HT1080 (cell line): ENCODE data around the gene HMGXB3. TPM values are rescaled to one million over a fixed set of nuclear protein-coding genes. Genes with fewer than 3 reads are reported as not detected.

Experiments
- DNase-seq: peaks from one replicate; pipeline ENCODE4 v3.0.0-alpha.2; 2015; ENCODE audit warnings: low read depth
- total RNA-seq: library from RNA; depleted of rRNA; stranded (reverse); fragments of >200 nt; shearing (Covaris generic); gene quantifications from 2 replicates; pipeline ENCODE4 v1.2.3, GENCODE V29; 2014

Gene HMGXB3
- total RNA-seq, 1 experiment from 2014 or later = 56.3 TPM

DNA sequence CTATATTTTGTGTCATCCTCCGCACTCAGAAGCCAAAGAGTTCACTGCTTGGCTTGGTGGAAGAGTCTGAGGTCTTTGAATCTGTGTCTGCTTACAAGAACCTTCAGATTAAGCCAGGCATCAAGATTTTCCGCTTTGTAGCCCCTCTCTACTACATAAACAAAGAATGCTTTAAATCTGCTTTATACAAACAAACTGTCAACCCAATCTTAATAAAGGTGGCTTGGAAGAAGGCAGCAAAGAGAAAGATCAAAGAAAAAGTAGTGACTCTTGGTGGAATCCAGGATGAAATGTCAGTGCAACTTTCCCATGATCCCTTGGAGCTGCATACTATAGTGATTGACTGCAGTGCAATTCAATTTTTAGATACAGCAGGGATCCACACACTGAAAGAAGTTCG, 19.3 kb upstream of the HMGXB3 start:
- no peak for DNase-seq

DNA sequence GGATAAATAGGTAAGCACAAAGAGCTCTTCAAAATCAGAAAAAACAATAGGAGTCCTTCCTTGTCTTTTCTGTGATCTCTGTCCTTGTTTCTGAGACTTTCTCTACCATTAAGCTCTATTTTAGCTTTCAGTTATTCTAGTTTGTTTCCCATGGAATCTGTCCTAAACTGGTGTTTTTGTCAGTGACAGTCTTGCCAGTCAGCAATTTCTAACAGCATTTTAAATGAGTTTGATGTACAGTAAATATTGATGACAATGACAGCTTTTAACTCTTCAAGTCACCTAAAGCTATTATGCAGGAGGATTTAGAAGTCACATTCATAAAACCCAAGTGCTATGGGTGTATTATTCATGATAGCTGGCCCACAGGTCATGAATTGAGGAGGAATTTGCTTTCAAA, 18.0 kb upstream of the HMGXB3 start:
- DNase-seq = no peak

GRCh38 chr5:149988126-149988525, 12.4 kb upstream of the HMGXB3 start:
- no peak for DNase-seq

GRCh38 chr5:149990518-149991376, 9.8 kb upstream of the HMGXB3 start:
- DNase-seq = peak; percentile 65

DNA sequence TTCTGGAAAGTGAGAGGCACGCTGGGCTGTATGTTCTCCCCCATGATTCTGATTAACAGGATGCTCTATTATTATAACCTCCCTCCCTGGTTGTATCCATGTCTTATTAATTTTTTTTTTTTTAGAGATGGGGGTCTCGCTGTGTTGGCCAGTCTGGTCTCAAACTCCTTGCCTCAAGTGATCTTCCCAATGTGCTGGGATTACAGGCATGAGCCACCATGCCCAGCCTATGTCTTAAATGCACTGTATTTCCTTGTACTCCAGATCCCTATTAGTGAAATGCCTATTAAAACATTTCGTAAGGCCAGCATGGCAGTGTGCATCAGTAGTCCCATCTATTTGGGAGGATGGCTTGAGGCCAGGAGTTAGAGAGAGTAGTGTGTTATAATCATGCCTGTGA, 7.1 kb upstream of the HMGXB3 start:
- DNase-seq = no peak

DNA sequence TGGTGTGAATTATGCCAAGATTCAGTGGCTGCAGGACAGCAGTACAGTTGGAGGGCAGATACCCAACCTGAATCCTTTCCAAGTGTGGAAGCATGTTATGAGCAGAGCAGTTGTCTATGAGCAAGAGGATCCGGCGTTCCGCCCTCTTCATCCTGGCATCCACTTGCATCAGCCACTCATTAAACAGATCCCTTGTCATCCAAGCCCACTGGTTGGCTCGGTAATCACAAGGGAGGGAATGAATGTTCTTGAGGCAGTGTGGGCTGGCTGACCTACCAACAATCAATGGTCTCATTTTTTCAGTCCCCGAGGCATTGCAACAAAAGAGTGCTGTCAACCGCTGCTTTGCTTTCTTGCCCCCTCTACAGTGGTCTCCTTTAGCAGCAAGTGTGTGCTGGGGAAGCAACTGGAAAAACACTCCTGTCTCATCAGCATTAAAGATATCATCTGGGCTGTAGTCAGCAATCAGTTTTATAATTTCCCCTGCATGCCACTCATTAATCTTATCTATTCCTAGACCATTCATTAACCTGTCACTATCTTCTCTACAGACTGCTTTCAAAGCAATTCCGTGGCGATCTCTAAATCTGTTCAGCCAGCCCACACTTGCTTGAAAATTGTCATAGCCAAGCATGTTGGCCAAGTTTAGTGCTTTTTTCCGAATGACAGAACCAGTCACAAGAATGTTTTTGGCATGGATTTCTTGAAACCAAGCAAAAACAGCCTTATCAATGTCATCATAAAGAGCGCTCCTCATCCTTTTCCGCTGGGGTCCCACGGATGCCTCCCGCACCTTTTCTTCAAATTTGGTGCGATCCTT, 4.9 kb upstream of the HMGXB3 start:
- DNase-seq = no peak

DNA sequence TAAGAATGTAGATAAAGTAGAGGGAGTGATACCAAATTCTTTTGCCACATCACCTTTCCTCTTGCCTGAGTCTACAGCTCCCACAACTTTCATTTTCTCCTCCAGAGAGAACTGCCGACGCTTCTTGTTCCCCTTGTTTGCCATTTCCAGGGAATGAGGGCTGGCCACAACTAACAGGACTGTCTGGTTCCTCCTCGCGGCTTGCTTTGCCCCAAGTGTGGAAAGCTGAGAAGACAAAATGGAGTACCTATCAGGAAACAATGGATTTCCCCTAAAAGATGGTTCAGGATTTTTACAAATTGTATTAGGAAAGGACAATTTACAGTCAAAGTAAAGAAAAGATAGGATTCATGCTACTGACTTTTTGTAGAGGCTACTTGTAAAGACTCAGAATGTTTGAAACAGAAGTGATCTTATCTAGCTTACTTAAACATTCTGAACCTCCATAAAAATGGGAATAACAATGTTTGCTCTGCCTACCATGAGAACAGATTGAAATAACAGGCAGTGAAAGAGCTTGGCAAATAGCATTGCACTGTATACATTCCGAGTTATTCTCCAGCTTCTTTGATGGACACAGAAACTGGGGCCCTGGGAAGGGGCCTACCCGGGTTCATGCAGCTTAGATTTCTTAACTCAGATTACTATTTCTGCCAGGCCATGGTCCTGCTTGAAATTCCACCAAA, 4.2 kb upstream of the HMGXB3 start:
- no peak for DNase-seq

DNA sequence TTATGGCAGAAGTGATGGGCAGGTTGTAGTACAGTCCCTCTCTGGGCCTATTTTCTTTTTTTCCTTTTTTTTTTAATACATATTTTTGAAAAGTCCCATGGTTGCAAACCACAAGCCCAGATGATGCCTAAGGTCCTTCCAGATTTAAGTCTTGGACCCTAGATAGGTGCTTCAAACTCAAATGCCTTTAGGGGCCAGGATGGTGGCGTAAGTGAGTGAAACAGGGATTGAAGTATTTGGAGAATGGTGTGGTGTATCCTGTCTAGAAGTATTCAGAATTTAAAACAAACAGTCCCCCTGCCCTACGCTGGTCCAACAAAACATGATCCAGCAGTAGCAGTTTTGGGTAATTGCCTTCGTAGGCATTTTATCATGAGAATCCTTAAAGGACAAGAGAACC, 2.3 kb upstream of the HMGXB3 start:
- DNase-seq = no peak

DNA sequence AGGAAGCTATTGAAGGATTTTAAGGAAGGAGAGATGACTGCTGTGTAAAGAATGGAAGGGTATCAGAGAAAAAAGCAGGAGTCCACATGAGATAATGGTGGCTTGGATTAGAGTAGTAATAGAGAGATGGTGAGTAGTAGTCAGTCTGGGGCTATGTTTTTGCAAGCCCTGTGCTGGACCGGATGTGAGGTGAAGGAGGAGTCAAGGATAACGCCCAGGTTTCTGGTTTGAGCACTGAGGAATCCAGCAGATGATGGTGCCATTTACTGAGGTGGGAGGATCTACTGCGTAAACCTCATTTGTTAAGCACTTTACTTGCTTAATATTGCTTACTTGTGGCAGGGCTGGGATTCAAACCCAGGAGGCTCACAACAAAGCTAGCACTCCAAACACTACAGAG, 1.2 kb upstream of the HMGXB3 start:
- DNase-seq = peak; percentile 59

- no peak for DNase-seq
Observed at GRCh38 chr5:149999866-150000255, 678 bp upstream of the HMGXB3 start.

DNA sequence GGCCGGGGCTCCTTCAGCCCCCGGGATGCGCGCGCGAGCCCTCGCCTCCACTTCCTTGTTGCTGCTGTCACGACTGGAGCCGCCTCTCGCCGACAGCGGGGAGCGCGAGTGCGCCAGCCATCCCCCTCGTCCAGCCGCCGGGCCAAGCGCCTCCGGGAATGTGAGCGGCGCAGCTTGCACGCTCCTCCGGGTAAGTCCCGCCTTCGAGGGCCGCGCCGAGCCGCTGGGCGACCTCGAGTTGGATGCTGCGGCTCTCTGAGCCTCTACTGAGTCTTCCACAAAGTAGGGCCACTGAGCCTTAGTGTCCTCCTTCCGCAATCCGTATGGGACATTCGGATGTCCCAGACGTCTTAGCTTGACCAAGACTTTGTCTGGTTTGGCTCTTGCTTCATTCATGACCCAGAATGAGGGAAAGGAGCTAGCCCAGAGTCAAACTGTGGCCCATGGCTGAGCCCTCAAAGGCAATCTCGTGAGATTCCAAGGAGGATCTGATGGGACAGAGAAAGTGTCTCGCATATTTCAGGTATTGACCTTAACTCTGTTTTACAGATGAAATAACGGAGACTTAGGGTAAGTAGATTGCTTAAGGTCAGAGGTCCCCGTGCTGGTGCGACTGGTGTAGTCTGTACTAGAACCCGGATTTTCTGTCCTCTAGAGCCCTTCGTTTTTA, 586 bp downstream of the HMGXB3 start:
- DNase-seq = peak; percentile 32

DNA sequence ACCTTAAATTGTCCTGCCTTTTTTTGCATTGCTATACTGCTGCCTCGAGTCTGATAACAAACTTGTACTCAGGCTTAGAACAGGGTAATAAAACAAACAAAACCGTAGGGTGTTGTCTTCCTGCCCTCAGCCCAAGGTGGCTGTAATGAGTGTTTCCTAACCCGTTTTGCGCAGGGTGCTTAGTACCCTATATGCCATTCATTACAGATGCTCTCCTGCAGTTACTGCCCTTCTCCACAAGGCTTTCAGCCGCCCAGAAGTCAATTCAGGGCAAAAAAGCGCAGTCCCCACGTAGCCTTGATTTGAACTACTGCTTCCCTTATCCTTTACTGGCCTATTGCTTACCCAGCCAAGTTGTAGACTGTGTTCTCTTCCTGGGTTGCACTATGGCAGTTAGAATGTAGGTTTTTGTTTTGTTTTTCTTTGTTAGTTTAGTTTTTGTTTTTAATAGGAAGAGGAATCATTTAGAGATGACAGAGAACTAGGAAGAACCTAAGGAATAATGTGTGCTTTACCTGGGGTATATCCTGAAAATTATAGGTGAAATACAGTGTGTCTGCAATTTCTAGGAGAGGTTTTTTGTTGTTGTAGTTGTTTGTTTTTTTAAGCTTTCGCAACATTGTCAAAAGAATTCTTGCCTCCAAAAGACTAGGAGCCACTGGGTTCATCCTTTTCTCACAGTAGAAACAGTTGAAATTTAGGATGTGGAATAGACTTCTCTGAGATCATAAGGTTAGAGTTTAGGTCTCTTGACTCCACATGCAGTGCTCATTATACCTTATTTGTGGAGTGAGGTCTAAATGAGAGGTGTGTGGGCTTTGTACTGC, 1.3 kb downstream of the HMGXB3 start:
- peak; percentile 70 for DNase-seq

DNA sequence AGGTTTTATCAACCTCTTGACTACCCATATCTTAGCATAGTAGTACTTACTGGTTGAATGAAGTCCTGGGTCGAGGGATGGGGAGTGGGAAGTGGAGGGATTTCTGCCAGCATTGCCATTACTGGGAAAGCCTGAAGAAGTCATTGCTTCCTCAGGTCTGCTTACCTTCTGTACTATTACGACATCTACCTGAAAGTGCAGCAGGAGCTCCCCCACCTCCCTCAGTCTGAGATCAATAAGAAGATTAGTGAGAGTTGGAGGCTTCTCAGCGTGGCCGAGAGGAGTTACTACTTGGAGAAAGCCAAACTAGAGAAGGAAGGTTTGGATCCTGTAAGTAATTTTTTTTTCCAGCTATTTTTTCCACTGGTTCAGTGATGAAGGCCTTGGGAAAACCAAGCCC, 5.8 kb downstream of the HMGXB3 start:
- DNase-seq = no peak

GRCh38 chr5:150007050-150007449, 6.5 kb downstream of the HMGXB3 start:
- no peak for DNase-seq

DNA sequence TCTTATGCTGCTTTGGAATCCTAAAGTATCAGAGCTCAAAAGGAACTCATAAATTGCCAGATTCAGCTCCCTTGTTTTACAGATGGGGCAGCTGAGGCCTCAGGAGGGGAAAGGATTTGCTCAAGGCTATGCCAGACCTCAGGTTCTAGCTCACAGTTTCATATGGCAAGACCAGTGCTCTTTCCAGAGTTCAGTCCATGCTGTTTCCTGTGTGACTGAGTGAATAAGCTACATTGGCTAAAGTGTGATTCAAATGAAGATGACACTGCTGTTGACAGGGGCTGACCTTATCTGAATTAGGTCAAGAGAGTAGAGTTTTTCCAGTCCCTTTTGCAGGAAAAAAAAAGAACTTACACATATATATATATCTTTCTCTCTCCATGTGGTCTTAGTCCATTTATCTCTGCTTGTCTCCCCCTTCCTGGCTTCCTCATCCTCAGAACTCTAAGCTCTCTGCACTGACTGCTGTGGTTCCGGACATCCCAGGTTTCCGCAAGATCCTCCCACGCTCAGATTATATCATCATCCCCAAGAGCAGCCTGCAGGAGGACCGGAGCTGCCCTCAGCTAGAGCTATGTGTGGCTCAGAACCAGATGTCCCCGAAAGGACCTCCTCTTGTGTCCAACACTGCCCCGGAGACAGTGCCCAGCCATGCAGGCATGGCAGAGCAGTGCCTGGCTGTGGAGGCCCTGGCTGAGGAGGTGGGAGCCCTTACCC, 9.3 kb downstream of the HMGXB3 start:
- DNase-seq = no peak

DNA sequence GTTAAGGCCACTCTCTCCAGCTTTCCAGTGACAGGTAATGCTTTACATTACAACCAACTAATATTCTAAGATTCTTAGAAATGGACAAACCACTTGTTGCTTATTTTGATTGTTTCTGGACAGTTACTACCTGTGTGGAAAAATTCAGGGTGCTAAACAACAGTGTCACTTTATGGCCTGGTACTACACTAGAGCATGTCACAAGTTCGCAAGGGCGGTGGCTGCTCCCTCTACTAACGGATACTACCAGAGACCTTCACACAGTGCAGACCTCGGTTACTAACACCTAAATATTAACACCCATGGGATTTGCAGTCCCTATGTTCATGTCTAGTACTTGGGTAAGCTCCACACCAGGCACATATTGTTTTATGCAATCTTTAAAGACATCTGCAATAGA, 13.4 kb downstream of the HMGXB3 start:
- DNase-seq = no peak

DNA sequence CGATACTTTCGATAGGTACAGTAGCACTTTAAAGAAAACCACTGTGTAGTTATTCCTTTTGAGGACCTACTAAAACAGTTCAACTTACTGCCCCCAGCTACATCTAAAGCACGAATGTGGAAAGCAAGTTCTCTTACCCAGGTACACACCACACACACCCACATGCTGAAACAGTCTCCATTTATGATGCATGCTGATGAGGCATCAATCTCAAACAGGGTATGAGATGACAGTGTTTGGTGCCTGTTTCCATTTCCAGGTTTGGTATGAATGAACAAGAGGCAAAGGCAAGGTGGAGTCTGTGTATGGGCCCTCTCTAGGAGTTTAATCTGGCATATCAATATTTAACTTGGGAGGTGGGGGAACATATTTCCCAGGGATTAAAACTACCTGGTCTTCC, 13.9 kb downstream of the HMGXB3 start:
- DNase-seq = no peak

DNA sequence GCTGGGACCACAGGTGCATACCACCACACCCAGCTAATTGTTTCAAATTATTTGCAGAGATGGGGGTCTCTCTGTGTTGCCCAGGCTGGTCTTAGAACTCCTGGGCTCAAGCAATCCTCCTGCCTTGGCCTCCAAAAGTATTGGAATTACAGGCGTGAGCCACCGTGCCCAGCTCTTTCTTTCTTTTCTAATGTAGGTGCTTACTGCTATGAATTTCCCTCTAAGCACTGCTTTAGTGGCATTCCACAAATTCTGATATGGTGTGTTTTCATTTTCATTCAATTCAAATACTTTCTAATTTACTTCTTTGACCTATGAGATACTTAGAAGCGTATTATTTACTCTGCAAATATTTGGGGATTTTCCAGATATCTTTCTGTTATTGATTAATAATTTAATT, 14.9 kb downstream of the HMGXB3 start:
- DNase-seq = no peak

DNA sequence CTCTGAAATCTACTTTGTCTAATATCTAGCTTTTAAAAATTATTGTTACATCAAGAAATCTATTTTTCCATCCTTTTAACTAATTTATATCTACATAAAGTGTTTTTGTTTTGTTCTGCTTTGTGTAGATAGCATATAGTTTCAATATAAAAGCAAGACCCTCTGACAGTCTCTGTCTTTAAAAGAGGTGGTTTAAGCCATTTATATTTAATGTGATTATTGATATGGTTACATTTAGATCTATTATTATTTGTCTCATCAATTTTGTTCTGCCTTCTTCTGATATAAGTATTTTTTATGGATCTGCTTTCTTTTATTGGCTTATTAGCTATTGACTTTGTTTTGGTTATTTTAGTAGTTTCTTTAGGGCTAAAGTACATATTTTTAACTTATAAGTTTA, 16.0 kb downstream of the HMGXB3 start:
- DNase-seq = no peak
